ENCODE results near the gene EIF4G2.
A peak's percentile ranks its signal among the peaks of the same experiment; 100 is the strongest.

Gene EIF4G2

DNA sequence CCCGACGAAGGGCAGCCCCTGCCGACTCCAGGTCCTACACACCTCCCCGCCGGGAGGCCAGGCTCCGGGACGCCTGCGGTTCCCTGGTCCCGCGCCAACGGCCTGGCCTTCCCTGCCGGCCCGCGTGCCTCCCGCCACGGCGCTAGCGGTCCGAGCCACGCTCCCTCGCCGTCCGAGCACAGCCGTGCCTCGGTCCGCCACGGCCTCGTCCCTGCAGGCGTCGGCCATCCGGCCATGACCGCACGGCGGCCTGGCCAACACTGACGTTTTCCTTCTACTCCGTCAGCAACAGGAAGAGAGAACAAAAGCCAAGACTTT is 532 bp downstream of the EIF4G2 start:
- DNase-seq (ENCODE audit: low spot score): no peak

DNA sequence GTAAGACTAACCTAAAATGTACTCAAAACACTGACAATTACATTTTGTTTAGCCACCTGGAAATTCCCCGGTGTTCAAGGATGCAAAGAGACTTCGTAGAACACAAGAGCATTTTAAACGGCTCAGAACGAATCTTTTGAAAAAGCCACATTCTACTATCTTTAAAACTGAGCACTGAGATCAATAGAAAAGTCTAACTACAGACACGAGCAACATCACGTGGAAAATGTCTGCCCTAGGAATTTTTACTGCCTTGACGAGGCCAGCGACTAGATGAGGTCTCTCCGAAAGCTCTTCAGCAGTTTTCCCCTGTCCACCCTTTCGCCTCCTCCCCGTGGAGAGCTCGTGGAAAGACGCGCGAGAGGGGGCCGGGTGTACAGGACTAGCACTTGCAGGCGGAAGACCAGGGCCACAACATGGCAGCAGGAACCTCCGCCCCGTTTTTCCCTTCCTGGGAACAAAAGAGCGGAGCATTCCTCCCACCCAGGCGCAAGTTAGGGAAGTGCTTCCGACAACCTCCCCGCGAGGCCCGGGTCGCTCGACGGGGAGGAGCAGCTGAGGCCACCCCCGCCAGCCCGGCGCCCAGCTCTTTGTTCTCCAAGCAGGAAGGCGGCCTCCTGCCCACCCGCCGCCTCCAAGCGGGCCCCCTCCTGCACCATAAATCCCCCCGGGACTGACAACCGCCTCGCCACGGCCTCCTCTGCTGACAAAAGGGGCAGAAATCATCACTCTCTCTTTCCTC is 1.1 kb downstream of the EIF4G2 start:
- peak; percentile 57 for DNase-seq (ENCODE audit: low spot score)

DNA sequence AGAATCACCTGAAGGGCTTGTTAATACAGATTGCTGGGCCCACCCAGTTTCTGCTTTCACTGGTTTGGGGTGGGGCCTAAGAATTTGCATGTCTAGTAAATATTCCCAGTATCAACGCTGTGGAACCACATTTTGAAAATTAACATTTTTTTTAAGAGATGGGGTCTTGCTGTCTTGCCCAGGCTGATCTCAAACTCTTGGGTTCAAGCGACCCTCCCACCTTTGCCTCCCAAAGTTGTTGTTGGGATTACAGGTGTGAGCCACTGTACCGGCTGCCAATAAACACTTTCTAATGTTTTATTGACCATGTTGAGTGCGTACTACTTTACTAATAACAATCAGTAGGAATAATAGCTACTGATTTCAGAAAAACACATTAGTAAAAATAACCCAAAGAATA is 2.5 kb downstream of the EIF4G2 start:
- DNase-seq (ENCODE audit: low spot score): no peak

DNA sequence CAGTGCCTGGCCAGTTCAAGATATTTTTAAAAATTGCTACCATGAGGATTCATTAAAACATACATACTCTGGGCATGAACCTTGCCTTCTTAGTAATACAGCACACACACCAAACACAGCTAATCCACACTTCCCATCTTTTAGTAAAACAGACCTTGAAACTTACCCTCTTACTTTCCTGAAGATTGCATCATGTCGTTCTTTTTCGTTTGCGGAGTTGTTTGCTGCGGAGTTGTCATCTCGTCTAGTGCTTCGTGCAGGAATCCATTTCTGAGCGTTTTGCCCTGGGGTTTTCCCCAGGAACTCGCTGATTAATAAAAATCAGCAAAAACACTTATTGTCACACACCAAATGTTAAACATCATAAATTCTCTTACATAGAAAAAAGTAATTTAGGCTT is 3.0 kb downstream of the EIF4G2 start:
- no peak for DNase-seq (ENCODE audit: low spot score)

DNA sequence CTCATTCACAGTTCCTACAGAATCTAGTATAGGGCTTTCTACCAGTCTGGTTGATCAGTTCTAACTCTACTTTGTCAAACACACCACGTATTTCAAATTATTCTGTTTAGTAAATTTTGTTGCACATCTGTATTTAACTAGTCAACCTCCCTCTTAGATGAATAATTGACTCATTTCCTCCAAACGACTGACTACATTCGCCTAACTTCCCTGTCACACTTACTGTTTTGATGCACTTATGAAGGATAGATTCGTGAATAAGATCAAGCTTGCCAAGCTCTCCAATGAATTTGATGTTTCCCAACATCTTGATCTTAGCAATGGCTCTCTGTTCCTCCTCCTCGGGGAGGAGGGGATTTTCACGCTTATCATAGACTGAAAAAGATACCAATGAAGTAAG is 5.0 kb downstream of the EIF4G2 start:
- DNase-seq (ENCODE audit: low spot score): no peak

DNA sequence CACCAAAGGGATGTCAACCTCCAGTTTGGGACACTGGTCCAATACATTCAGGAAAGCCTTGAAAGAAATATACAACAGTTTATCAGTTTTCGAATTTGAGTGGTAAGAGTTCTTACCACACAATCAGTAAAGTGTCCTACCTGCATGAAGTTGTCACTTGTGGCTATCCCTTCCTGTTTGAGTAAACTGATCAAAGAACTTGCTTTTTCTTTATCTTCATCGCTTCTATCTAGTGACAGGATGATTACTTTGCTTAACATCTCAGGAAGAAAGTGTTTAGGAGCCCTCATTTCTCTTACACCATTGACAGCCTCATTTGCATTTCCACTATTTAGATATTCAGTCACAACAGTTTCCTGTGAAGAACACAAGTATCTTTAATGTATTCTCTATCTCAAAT is 8.4 kb downstream of the EIF4G2 start:
- no peak for DNase-seq (ENCODE audit: low spot score)

DNA sequence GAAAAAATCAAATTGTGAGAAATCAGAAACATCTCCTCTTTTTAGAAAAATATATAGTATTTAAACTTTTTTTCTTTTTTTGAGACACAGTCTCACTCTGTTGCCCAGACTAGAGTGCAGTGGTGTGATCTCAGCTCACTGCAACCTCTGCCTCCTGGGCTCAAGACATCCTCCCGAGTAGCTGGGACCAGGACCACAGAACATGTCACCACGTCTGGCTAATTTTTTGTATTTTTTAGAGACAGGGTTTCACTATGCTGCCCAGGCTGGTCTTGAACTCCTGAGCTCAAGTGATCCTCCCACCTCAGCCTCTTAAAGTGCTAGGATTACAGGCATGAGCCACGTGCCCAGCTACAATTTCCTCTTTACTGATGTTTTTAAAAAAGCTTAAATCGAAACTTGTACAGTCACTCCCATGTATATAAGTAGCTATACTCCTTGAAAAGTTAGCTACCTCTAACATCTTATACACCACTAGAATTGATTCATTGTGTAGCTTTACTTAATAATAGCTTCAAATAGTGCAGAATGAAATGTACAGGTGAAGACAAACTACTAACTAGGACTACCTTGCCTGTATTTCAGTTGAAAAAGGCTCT is 10.3 kb downstream of the EIF4G2 start:
- no peak for DNase-seq (ENCODE audit: low spot score)

DNA sequence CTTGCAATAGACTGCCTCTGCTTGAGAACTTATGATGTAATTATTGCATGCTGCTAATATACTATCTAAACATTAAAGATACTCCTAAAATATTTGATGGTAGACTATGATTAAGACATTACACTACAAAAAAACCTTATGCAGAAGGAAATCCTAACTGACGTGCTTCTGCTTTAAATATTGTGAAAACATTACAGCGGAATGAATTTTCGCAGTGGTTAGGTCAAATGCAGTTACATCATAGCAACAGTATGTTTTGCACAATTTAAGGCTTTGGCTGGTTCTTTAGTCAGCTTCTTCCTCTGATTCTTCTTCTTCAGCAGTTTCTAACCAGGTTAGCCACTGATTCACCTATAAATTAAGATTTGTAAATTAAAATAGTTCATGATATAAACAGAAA is 11.2 kb downstream of the EIF4G2 start:
- DNase-seq (ENCODE audit: low spot score): no peak

DNA sequence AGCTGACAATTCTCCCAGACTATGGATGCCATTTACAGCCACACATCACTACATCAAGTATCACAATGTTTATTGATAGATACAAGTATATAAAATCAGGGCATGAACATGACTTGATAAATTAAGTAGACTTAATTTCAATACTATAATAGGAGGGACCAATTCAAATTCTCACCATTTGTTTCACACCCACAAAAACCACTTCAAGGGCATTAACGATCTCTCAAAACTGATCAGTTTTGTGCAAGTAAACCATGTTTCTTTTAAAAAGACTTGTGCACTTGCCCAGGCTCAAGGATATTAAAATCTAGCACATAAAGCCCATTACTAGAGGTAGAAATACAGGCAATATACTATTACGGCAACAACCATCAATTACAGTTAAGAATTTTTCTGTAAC is 11.7 kb downstream of the EIF4G2 start:
- DNase-seq (ENCODE audit: low spot score): no peak

DNA sequence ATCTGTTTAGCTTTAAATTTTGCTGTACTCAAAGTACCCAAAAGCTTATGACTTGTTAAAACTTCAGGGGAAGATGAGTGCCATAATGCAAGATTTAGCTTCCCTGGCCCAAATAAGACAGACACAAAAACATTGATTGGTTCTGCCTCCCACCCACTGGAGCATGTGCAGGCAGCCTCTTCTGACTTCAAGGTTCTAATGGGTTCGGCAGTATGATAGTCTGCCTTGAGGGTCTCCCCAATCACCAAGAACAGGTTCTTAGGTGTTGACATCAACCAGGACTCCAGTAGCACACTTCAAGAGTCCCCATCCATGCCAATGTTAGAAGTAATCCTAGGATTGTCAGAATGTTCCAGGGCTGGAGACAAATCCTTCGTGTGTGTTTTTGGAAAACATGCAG is 12.5 kb downstream of the EIF4G2 start:
- DNase-seq (ENCODE audit: low spot score): no peak

DNA sequence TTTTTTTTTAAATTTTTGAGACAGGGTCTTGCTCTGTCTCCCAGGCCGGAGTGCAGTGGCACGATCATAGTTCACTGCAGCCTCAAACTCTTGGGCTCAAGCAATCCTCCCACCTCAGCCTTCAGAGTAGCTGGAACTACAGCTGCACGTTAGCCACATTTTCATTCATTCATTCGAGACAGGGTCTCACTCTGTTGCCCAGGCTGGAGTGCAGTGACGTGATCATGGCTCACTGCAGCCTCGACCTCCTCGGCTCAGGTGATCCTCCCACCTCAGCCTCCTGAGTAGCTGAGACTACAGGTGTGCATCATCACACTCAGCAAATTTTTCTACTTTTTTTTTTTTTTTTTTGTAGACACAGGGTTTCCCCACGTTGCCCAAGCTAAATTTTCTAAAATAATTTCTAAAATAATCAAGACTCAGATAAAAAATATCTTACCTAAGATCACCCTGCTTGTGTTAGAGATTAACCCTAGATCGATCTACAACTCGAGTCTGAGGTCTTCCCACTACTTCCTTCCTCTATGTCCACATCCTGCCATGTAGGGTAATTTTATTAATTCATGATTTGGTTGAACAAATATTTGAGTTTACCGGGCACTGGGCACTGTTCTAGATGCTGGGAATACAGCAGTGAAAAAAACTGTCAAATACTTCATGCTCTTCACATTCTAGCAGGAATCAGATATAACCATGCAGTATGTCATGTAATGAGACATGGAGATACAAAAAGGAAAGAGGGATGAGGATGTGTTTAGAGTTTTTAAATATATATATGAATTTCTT is 15.1 kb downstream of the EIF4G2 start:
- DNase-seq (ENCODE audit: low spot score): no peak

DNA sequence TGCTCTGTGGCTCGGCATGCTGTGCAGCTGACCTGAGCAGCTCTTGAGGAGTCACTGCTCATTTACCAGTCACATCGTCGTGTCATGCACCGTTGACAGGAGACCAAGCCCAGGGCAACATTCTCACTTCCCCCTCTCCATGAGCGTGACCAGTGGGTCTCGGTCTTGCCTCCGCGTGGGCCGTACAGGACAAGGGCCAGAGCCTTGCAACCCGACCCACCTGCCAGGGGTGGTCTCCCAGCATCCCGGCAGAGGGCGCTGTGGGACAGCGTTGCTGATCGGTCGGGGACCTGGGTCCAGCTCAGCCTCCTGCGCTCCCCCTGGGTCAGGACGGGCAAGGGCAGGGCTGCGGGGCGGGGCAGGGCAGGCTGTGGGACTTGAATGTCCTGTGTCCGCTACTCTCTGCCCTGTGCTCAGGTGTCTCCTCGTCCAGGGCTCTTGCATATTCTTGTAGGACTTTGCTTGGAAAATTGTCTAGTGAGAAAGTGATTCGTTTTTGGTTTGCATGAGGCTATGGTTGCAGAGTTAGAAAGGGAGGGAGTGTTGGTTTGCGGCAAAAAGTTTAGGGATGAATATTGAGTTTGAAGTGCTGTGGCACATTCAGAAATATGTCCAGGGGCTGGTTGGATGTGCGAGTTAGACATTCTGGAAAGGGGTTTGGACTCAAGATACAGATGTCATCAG is 16.2 kb downstream of the EIF4G2 start:
- peak; percentile 76 for DNase-seq (ENCODE audit: low spot score)

DNA sequence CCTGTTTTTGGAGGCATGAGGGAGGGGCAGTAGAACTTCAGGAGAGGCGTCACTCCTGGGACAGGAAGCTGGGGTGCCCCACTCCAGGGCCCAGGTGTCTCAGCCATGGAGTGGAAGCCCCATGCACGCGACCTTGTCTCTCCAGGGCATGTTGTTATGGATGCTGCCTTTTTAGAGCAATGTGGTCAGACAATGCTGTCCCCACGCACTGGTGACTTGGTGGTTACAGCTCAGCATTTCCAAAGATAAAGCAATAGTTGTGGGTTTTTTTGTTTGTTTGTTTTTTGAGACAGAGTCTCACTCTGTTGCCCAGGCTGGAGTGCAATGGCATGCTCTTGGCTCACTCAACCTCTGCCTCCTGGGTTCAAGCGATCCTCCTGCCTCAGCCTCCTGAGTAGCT is 22.3 kb downstream of the EIF4G2 start:
- no peak for DNase-seq (ENCODE audit: low spot score)

DNA sequence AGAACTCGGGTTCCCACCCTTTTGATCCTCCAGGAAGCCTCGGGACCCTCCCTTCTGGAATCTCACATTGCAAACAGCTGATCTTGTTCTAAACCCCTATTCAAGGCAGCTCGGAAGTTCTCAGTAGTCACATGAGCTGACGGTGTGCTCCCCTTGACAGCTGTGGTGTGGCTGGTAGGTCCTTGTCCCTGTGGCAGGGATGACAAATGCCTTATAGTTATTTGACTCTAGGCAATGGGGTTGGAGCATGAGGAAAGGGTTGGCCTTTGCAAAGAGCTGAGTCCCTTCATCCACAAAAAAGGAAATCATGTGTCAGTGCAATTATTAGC is 23.6 kb downstream of the EIF4G2 start:
- no peak for DNase-seq (ENCODE audit: low spot score)

DNA sequence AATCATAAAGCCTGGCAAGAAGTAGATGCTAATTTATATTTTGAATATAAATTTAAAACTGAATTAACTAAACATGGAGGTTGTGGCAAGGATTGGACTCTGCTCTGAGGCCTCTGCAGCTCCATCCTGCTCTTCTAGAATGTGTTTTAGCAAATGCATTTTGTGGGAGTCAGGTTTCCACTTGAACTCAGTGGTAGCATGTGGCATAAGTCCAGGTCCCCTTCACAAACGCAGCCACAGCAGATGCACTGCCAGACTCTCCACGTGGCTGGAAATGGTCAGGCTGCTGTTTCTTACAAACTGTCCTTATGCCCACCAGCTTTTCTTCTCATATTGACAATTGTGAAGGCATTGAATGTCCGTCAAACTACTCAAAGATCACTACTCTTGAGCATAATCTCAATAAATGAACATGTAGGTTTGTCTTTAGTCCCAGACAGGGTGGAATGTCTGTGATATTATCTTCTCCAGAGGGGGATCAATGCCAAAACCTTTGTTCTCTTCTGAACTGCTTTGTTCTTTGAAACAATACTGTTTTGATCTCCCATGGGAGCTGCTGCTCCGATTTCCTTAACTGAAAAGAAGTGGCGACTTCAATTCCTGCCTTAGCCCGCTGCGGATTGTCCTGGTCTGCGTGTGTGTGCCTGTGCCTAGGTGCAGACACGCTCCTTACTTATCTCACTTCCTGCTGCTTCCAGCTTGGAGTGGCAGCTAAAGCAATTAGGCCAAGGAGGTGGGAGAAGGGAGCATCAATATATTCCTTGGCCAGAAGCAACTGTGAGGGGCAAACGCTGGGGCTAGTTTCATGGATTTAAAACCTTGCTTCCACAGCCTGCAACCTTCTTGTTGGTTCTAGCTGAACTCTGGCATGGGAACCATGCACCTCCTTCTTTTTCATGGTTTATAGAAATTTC is 24.2 kb downstream of the EIF4G2 start:
- no peak for DNase-seq (ENCODE audit: low spot score)

DNA sequence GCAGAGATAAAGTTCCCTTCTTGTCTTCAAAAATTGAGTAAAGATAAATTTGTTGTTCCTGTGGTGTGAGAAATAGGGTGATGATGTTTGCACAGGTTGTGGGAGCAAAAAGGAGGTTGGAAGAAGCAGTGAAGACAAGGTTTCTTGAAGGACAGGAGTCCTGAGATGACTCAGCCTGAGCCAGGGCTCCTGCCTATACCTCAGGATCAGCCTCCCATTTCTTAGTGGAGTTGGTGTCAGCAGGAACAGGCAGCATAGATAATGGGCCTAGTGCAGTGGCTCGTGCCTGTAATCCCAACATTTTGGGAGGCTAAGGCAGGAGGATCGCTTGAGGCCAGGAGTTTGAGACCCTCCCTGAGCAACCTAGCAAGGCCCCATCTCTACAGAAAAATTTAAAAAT is 28.7 kb downstream of the EIF4G2 start:
- no peak for DNase-seq (ENCODE audit: low spot score)

DNA sequence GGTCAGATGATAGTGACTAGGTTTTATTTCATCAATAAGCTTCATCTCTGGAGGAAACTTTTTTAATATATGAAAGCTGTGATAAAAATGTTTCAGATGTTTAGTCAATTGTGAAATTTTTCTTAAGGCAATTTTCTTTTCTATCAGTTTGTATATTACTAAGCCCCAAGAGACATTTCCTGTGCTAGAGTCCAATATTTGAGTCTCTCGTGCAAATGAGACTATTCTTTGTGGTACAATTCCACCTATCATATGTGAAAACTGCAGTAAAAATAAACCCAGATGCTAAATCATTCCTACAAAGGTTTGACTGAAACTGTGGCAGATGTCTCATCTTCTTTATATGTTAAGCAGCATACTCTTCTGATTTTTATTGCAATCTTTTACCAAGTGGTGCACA is 29.6 kb downstream of the EIF4G2 start:
- no peak for DNase-seq (ENCODE audit: low spot score)

DNA sequence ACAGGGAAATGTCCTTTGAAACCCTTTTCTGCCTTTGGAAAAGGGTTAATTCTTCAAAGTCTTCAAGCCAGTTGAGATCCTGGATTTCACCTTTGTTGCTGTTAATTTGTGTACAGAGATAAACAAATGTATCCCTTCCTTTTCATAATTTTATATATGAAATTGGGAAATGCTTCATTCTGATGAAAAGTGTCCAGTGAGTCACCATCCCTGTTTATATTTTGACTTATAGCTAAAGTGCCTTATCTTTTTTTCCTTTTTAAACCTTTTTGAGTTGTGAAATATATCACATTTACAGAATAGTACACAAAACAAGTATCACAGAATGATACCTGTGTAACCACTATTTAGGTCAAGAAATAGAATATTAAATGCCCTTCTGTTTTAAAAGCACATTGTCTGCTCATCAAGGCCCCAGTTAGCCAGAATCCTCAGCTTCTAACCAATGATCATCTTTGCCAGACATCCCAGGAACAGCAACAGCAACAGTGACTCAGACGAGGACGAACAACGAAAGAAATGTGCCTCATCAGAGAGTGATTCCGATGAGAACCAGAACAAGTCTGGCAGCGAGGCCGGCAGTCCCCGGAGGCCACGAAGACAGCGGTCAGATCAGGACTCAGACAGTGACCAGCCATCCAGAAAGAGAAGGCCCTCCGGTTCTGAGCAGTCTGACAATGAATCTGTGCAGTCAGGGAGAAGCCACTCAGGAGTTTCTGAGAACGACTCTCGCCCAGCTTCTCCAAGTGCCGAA is 30.3 kb downstream of the EIF4G2 start:
- no peak for DNase-seq (ENCODE audit: low spot score)

DNA sequence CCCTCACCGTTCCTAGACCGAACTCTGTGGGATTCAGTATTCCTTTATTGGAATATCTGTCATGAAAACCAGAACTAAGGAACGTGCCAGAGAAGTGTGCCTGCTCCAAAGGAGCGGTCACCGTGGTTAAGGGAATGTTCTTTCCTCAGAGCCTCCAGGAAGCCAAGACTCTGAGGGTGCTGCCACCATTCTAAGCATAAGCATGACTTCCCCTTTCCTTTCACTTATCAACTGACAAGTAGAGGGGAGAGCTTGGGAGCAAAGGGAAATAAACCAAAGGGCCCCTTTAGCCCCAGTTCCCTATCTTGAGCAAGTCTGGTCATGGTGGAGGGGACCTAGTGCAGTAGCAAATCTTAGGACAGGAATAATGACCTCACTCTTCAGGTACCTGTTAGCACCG is 30.9 kb downstream of the EIF4G2 start:
- DNase-seq (ENCODE audit: low spot score): no peak

DNA sequence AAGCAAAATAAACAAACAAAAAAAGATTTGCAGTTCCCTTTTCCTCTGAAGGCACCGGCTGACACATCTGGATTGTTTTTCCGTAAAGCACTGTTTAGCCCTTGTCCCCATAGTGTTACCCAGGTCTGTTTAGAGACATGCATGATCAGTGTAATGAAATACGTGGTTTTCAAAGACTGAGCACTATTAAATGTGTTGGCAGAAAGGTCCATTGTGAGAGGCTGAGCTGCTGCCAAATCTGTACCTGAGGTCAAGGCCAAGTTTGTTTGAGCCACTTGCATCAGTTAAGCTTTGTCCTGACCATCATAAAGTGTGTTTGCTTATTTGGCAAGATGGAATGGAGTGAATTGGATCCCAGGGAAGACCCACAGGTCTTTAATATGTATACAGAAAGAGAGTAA is 31.3 kb downstream of the EIF4G2 start:
- DNase-seq (ENCODE audit: low spot score): no peak

DNA sequence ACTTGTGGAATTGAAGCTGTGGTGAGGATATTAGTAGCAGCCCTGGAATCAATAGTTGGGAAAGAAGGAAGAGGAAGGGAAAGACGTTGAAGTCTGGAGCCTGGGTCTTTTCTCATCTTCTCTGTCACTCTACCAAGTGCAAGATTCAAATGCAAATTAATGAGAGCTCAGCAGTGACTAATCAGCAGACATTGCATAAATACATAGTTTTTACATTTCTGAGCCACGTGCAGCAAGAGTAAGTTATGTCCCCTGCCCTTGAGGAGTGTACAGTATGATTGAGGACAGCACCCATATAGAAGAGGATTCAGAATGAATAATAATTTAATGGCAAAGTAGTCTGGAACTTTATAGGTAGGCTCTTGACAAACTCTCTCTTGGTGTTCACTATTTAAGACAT is 33.9 kb downstream of the EIF4G2 start:
- DNase-seq (ENCODE audit: low spot score): no peak
